Left colon (tissue), 2 donors: ENCODE measurements around the gene PANK1. TPM values are rescaled to one million over a fixed set of nuclear protein-coding genes. Genes with fewer than 3 reads are reported as not detected.
A peak's percentile ranks its signal among the peaks of the same experiment; 100 is the strongest.

Source experiments
- ATAC-seq: fragments of 200-7000 bp; cut with Tn5 transposase; one replicate; pipeline ENCODE4 v1.9.1; 2020; ENCODE audit warnings: mild to moderate bottlenecking, moderate library complexity
- DNase-seq, 2 donors: peaks; one replicate each; pipeline ENCODE4 v3.0.0-alpha.2; 2020
- intact Hi-C, 2 donors: fragments of 100-400 bp; cut with DNase I in 1 of 2; cut with micrococcal nuclease in 1 of 2; formaldehyde crosslinking; loops; one replicate each; pipeline versions ENCODE4 v1.11.2 to v1.14.0; 2022; cut with DNase I, micrococcal nuclease
- total RNA-seq, 2 donors: library from RNA; stranded (reverse); fragmentation: NEBNext Ultra II Directional; extraction: Animal tissue kit (Norgen Biotek cat#: 25700); gene quantifications; one replicate each; pipeline ENCODE4 v1.2.1, GENCODE V29; 2021
- donor health status: DM: no; HTN: no; CAD: no.
- donor health status: DM: yes; HTN: yes; CAD: no.

PANK1 gene
- total RNA-seq, 2 donors from 2014 or later: 28.7 to 33.5 TPM

DNA sequence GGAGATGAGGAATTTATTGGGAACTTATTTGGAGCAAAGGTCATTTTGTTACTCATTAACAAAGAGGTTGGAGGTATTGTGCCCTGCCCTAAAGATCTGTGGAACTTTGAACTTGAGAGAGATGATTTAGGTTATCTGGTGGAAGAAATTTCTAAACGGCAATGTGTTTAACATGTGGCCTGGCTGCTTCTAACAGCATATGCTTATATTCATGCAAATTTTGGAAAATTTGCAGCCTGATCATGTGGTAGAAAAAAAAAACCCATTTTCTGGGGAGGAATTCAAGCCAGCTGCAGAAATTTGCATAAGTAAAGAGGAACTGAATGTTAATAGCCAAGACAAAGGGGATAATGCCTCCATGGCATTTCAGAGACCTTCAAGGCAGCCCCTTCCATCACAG is 10.7 kb upstream of the PANK1 start:
- intact Hi-C loops: no loop called here
- no peak for DNase-seq
- ATAC-seq: peak; percentile 81

DNA sequence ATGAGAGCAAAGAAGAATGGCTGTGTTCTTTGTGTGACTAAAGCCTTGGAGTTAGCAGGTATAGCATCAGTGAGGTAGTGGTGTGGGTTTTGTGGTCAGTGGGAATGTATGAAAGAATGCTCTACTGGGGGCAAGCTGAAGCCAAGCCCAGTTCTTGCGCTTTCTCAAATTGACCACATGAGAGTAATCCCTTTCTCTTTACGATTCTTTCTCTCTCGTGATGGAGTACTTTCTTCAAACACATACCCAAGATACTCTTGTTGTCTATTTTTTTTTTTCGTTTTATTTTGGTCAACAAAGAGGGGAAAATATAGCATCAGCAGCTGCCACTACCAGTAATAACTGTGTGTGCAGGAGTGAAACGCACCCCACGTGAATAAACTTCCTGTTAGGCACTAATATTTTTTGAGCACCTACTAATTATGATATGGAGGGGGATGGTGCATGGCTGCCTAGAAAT is 8.4 kb upstream of the PANK1 start:
- DNase-seq: no peak
- no peak for ATAC-seq
- intact Hi-C loops: no loop called here

DNA sequence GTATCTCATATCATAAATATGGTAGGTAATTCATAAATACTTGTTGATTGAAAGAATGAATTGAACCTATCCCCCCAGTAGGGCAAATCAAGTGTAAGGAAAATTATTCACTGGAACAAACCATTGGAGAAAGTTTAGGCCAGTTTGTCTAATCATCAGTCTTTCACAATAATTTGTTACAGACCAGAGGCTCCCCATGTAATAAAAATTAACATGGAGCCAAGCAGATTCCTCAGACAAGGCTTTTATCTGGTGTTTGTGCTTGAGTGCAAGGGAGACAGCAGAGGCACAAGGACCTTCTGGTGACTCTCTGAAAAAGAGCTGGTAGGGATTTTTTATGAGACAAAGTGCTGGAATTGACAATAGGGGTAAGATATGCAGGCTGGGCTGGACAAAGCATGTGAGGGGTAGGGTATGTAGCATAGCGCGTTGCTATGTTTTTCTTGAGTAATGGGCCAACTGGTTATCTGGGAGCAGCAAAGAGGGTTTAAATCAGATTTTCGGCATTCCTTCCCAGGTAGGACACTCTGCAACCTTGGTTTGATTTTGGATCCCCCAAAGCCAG is 7.8 kb upstream of the PANK1 start:
- intact Hi-C loops: no loop called here
- no peak for DNase-seq
- ATAC-seq: no peak

DNA sequence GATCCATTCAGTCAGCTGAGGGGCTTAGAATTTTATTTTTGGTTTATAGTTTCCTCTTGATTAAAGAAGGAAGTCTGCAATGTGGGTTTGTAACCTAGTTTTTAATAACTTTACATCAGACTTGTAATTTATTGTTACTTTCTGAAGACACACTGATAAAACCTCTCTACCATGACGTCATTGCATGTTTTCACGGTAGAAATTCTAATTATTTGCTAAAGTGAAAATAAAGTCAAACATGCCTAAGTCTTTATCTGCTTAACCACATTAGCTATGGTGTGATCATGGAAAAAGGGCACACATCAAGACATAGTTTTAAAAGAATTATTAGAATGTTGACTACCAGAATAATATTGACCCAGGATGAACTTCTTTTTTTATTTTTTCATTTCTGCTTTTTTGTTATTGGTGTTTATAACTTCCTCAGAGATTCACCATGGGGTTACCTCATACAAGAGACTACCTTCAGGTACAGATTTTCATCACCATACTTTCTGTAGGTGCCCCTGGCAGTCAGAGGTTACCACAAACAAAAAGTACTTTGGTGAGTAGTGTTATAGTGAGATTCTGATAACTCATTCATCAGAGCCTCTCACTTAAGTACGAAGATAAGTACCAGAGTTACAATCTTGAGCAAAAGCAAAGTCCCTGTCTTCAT is 7.0 kb upstream of the PANK1 start:
- DNase-seq: no peak
- intact Hi-C loops: no loop called here
- no peak for ATAC-seq

DNA sequence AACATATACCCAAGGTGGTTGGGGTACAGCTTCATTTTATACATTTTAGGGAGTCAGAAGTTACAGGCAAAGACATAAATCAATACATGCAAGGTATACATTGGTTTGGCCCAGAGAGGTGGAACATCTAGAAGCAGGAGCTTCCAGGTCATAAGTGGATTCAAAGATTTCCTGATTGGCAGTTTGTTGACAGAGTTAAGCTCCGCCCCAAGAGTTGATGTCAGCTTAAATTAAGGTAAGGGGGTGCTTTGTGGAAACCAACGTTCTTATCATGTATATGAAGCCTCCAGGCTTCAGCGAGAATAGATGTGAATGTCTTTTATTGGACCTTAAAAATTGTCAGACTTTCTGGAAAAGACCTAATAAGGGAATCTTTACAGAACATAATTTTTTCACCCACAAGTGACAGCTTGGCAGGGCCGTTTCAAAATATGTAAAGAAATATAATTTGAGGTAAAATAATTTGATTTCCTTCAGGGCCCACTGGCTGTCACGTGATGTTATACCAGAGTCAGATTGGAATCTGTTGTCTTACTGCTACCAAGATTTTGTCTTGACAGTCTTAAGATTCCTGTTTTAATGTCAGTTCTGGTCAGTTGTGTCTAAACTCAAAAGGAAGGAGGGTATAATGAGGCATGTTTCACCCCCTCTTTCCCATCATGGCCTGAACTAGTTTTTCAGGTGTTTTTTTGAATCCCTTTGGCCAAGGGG is 6.3 kb upstream of the PANK1 start:
- DNase-seq (no peak), ATAC-seq (no peak)
- intact Hi-C loops: no loop called here

DNA sequence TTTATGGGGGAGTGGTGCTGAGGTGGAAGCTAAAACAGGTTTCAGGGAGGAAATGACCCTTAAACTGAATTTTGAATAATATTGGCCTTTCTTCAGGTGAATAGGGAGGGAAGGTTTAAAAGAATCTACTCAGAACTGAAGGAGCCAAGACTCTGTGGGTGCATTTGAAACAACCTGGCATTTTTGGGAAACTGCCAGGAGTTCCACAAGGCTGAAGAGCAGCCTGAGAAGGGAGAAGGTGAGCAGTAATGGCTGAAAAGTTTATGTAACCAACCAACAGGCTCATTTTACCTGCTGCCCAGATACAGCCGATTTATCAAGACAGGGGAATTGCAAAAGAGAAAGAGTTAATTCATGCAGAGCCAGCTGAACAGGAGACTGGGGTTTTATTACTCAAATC is 4.0 kb upstream of the PANK1 start:
- DNase-seq (no peak), ATAC-seq (no peak)
- intact Hi-C loops: no loop called here

DNA sequence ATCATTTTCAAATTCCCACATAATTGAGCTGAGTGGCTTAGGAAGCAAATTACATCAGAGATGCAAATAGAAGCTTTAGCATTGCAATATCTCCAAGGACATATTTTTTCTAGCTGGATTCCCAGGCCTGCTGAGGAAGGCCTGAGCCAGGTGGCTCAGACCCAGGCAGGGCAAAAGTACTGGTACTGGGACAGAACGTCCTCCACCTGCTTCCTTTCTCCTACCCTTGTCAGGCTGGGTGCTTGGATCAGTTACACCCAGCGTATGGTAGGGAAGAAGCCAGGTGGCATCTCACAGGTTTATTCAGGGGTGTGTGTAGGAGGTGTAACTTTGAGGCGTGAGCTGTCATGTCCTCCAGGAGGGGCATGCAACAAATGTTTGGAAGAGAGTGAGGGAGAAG is 3.0 kb upstream of the PANK1 start:
- ATAC-seq (no peak), DNase-seq (no peak)
- intact Hi-C loops: no loop called here

DNA sequence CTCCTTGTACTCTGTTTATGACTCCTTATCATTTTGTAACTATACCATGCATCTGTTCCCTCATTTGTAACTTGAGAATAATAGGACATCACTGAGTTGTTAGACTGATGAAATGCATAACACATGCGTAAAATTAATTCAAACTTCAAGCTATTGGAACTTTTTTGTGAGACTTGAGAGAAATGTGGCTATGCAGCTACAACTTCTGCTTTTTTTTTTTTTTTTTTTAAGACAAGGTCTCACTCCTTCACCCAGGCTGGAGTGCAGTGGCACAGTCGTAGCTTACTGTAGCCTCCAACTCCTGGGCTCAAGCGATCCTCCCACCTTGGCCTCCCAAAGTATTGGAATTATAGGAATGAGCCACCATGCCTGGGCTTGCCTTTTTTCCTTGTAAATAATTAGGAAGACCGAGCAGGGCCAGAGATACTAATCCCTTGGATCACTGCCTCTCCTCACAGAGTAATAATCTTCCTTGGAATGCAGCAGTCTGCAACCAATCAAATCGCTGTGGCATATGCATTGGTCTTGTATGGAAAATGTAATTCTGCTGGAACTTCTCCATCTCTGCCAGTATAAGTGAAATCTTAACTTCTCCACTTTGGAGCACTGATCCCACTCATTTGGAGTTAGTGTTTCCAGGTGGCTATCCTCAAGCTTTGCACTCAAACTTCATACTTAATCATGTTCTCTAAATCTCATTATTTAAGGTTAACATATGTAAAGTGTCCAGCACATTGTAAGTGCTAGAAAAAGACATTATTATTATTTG is 2.0 kb upstream of the PANK1 start:
- ATAC-seq (no peak), DNase-seq (no peak)
- intact Hi-C loops: no loop called here

DNA sequence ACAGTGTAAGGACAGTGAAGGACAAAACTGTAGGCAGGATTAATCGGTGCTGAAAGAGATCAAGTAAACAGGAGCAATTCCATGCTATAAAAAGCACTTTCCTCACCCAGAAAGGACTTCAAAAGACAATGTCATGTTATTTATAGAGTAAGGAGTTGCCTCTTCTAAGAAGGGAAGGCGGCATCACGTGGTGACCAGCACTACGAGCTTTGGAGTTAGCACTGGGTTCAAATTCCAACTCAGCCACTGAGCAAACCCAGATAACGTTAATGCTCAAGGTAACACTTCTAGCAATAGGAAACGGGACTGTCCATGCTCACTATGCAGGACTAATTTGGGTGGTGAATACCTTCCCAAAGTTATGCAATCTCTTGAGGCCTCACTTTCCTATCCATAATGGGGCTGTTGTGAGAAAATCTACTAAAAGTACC is 715 bp upstream of the PANK1 start:
- peak; percentile 77 for DNase-seq
- peak; percentile 64 for ATAC-seq
- intact Hi-C loops: no loop called here

DNA sequence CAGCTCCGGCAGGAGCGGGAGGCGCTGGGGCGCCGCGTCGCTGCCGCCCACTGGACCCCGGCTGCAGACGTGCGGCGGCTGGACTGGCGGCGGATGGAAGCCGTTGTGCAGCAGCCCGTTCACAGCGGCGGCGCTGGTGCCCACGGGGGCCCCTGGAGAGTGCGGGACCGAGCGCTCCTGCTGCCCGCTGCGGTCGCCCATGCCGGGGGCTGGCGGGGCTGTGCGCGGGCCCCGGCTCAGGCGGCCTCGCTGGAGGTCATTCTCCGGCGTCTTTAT is 413 bp downstream of the PANK1 start:
- intact Hi-C loops: no loop called here
- no peak for DNase-seq
- peak; percentile 17 for ATAC-seq

DNA sequence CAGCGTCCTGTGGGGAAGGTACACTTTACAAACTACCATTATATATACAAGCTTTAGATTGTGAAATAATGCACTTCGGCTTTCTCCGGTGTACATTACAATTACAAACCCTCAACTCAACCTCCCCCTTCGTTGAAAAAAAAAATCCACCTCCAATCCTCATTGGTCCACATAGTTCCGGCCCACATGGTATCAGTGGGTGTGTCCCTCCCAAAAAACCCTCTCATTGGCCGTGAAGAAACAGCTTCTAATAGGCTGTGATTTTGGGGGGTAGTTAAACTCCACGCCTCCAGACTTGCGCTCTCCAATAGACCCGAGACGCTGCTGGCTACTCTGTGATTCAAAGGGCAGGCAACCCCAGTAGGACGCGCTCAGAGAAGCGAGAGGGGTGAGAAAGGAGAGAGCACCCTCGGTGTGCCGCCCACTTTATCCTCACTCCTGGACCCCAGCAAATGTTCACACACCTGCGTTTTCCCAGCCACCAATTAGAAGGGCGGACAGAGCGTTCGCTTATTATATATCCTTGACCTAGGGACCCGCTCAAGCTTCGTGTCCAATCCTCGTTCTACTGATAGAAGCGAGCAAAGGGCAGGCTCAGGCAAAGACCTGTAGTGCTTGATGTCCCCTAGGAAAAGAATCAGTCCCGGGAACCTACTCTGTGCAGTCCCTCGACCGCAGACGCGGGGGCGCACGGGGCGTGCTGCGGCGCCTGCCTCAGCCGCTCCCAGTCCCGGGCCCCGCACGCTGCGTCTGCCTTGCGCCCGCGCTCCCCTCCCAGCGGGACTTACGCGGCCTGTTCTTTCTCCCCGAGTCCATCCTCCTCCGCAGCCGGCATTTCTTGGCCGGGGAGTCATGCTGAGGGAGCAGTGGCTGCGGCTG is 991 bp downstream of the PANK1 start:
- ATAC-seq (peak; percentile 78), DNase-seq (peak; percentile 87 to 91)
- intact Hi-C loops: no loop called here

DNA sequence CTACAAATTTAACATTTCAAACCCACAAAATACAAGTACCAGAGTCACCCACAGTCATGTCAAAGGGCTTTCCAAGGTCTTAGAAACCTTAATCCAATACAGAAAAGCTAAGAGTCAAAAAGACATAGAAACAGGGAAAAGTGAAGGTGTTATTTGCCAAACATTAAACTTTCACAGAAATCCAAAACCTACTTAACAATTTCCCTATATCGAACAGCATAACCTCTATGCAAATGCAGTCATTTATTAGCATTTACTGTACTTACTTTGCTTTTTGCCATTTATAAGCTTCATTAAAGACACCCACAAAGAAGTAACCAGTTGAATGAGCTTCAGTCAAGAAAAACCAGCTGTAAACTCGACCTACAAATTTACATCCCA is 1.6 kb downstream of the PANK1 start:
- ATAC-seq: no peak
- intact Hi-C loops: no loop called here
- DNase-seq: no peak

DNA sequence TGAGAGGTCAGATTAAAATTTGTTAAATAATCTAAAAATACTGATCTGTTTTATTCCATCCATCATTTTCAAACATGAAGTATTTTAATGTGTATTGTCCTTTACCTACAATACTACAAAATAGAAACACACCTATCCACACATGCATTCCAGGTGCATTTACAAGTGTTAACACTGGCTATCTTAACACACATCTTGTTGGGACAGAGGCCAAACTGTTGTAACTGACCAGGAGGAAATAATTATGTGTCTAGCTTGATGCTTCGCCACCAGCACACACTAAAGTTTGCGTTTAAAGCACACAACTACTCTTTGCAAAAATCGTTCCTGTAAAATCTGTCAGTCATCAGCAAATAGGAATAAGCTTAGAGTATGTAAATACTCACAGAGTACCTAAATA is 2.8 kb downstream of the PANK1 start:
- ATAC-seq: no peak
- DNase-seq: no peak
- intact Hi-C loops: no loop called here

DNA sequence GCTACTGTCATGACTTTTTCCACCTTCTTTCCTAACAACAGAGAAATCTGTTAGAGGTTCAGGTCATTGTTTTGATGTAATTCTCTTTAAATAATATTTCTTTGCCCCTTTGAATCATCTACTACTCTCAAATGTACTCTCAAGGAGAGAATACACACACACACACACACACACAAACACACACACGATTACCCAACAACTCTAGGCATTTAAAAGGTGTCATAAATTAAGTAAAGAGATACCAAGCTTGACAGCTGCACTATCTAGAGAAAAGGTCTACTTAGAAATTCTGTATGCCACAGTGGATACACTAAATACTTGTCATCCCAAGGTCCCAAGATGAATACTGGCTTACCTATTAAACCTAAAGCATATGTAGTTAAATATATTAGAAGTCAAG is 4.8 kb downstream of the PANK1 start:
- ATAC-seq: no peak
- intact Hi-C loops: no loop called here
- no peak for DNase-seq

DNA sequence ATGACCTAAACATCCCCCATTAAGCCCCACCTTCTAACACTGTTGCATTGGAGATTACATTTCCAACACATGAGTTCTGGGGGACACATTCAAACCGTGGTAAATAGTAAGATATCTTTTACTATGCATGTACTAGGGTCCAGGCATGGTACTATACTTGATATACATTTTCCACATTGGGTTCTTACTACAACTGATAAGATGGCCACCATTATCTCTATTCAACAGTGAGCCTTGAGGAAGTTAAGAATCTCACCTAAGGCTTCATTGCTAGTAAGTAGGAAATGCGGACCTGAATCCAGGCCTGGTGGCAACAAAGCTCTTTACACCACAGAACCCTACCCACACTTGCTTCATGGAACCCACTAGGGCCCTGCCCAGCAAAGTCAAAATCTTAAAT is 5.7 kb downstream of the PANK1 start:
- DNase-seq (no peak), ATAC-seq (no peak)
- intact Hi-C loops: no loop called here

DNA sequence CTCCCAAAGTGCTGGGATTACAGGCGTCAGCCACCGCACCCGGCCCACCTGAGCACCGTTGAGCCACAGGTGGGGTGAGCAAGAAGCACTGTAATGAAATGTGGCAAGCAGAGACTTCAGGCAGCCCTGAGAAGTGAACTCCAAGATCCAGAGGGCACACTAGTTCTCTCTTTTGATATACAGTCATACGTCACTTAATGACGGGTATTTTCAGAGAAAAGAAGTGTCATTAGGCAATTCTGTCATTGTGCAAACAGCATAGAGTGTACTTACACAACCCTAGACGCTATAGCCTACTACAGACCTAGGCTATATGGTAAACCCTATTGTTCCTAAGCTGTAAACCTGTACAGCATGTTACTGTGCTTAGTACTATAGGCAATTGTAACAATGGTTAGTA is 7.9 kb downstream of the PANK1 start:
- intact Hi-C loops: no loop called here
- DNase-seq (no peak), ATAC-seq (no peak)

DNA sequence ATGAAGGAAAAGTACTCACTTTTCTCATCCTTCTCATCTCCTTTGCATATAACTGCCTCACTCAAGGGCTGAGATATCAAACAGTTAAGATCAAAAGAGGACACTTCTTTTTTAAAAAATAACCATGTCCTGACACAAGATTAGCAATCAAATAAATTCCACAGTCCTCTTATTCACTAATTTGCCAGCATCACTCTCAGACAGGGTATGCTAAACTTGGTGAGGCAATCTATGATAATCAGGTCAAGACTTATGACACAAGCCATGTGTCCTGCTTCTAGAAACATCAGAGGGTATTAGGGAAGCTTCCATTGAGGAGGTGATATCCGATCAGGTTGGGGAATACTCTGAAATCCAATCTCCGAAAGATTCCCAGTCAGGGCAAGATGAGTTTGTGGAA is 10.4 kb downstream of the PANK1 start:
- DNase-seq (no peak), ATAC-seq (no peak)
- intact Hi-C loops: no loop called here

DNA sequence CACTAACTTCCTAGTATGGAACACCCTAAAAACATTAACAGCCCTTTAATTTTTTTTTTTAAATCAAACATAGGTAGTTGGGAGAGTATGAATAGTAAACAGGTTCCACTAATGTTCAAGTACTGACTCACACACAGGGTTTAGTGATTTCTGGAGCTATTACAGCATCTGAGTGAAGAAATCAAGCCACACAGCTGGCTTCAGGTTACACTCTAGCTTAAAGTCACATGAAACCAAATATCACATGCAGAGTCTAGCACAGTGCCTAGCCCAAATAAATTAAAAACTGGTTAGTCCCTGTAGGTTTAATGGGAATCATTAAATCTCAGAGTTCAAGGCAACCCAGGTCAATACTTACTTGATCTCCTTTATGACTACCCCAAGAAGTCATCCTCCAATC is 11.6 kb downstream of the PANK1 start:
- DNase-seq (no peak), ATAC-seq (no peak)
- intact Hi-C loops: no loop called here

DNA sequence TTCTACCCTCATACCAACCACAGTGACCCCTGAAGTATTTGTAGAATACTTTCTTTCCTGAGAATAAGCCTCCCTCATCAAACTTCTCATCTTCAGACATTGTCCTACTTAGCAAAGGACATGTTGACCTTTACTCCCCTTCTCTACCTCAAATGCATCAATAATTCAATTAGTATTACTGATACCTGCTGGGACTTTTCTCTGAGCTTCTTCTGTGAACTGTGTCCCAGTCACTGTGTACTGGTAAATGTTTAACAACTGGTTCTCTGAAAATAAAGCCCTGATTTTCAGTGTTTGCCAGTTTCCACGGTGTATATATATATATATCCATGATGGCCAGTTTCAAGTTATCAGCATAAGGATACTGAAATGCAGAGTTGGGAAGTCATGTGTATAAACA is 12.2 kb downstream of the PANK1 start:
- no peak for DNase-seq
- intact Hi-C loops: no loop called here
- no peak for ATAC-seq
